Loucy (cell line): ENCODE measurements around the gene BTF3L4.

Source experiments
- EZH2phosphoT487 ChIP-seq: fragments of 200-600 bp; IDR thresholded peaks from 2 replicates; pipeline ENCODE4 v1.6.1; 2018; ENCODE audit warnings: antibody characterized with exemption, mild to moderate bottlenecking, moderate library complexity, borderline replicate concordance
- TF ChIP-seq, protein P1 (sequence below): fragments of 200-600 bp; sonication (generic); conservative IDR thresholded peaks from 2 replicates; pipeline ENCODE4 v1.5.1; 2014; ENCODE audit warnings: mild to moderate bottlenecking, antibody characterized with exemption, low read length

GRCh38 chr1:52111492-52111891, 55.4 kb downstream of the BTF3L4 start:
- TF ChIP-seq, protein P1, sequence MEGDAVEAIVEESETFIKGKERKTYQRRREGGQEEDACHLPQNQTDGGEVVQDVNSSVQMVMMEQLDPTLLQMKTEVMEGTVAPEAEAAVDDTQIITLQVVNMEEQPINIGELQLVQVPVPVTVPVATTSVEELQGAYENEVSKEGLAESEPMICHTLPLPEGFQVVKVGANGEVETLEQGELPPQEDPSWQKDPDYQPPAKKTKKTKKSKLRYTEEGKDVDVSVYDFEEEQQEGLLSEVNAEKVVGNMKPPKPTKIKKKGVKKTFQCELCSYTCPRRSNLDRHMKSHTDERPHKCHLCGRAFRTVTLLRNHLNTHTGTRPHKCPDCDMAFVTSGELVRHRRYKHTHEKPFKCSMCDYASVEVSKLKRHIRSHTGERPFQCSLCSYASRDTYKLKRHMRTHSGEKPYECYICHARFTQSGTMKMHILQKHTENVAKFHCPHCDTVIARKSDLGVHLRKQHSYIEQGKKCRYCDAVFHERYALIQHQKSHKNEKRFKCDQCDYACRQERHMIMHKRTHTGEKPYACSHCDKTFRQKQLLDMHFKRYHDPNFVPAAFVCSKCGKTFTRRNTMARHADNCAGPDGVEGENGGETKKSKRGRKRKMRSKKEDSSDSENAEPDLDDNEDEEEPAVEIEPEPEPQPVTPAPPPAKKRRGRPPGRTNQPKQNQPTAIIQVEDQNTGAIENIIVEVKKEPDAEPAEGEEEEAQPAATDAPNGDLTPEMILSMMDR: no peak
- TF ChIP-seq EZH2phosphoT487: no peak
